Small intestine (tissue), 16 donors: ENCODE results near the gene ETV2. TPM values are rescaled to one million over a fixed set of nuclear protein-coding genes. Genes with fewer than 3 reads are reported as not detected.
"Not testable (repeated sequence)": the region's sequence is repeated elsewhere in the genome, so short reads cannot be mapped to it uniquely, and the experiment has no call there.

Experiments used
- DNase-seq, 2 donors: peaks; one replicate each; pipeline versions ENCODE4 v3.0.0 to v3.0.0-alpha.2; 2013
- FAIRE-seq: peaks from 2 replicates; lab custom pipeline; 2012; peaks lifted over from hg19 to GRCh38; lab: Jason Lieb, UNC
- H3K27ac ChIP-seq, 3 donors: one replicate each; pipeline ENCODE4 v1.5.1; 2013; ENCODE audit warnings: low read length in 2 of 3, mild to moderate bottlenecking in 2 of 3, control low read depth in 1 of 3, inconsistent platforms in 1 of 3, low read depth in 1 of 3, moderate library complexity in 1 of 3
- H3K27me3 ChIP-seq, 3 donors: one replicate each; pipeline ENCODE4 v1.6.1; 2013; ENCODE audit warnings: low read length in 3 of 3, inconsistent platforms in 1 of 3; ENCODE audit not compliant: control insufficient read depth in 3 of 3, insufficient read depth in 3 of 3
- H3K36me3 ChIP-seq, 3 donors: one replicate each; pipeline ENCODE4 v1.6.1; 2013; ENCODE audit warnings: low read length in 3 of 3, inconsistent platforms in 1 of 3, low read depth in 1 of 3, mild to moderate bottlenecking in 1 of 3, moderate library complexity in 1 of 3; ENCODE audit not compliant: control insufficient read depth in 3 of 3, insufficient read depth in 2 of 3
- H3K4me1 ChIP-seq, 3 donors: one replicate each; pipeline ENCODE4 v1.6.1; 2013; ENCODE audit warnings: low read length in 2 of 3, inconsistent platforms in 1 of 3, low read depth in 1 of 3, mild to moderate bottlenecking in 1 of 3, moderate library complexity in 1 of 3; ENCODE audit not compliant: control insufficient read depth in 3 of 3, insufficient read depth in 2 of 3
- H3K4me3 ChIP-seq, 3 donors: one replicate each; pipeline ENCODE4 v1.5.1; 2013; ENCODE audit warnings: low read length in 3 of 3, control low read depth in 1 of 3, inconsistent platforms in 1 of 3, low read depth in 1 of 3, mild to moderate bottlenecking in 1 of 3, moderate library complexity in 1 of 3
- H3K9me3 ChIP-seq, 2 donors: one replicate each; pipeline ENCODE4 v1.6.1; 2013; ENCODE audit warnings: low read depth in 1 of 2, low read length in 1 of 2; ENCODE audit not compliant: control insufficient read depth in 2 of 2, insufficient read depth in 1 of 2
- WGBS, 3 donors: extraction: QIAGEN DNeasy Blood & Tissue Kit; methylation state at CpG; one replicate each; pipeline ENCODE4 v1.1.7; 2013; 5-methylcytosine and 5-hydroxymethylcytosine counted together
- long read RNA-seq, 10 donors: transcript quantifications; one replicate each; lab custom pipeline, GENCODE V29; 2026
- polyA plus RNA-seq, 4 donors: library from polyadenylated mRNA; stranded (reverse) in 3 of 4; unstranded in 1 of 4; fragments of 200-250 nt in 3 of 4; fragments of 120-200 nt in 1 of 4; gene quantifications; one replicate each; pipeline versions ENCODE4 v1.2.1 to v1.2.3, GENCODE V29; 2013
- donor health status: healthy with polysubstance abuse.
- donor health status: control.
- donor health status: control.
- donor health status: Bipolar disorder and iron deficiency.
- donor health status: healthy.

Gene ETV2
- polyA plus RNA-seq = 1 to 10 TPM; 2.1 to 7.3 (median 4.2) TPM
- long read RNA-seq, donor 1 = 0 reads
- long read RNA-seq, donor 2 = 0 reads
- long read RNA-seq, donor 3 = 0 reads
- long read RNA-seq, donor 4 = 0 reads
- long read RNA-seq, donor 5 = 0 reads
- long read RNA-seq, donor 6, partial matches to known transcripts = 0 of 1 reads
- long read RNA-seq, donor 6, other reads (novel, unspliced or antisense) = 0 of 1 reads
- long read RNA-seq, donor 7 = 0 reads
- long read RNA-seq, donor 8 = 0 reads
- long read RNA-seq, donor 9 = 0 reads
- long read RNA-seq, donor 10, partial matches to known transcripts = 0 of 2 reads
- long read RNA-seq, donor 10, other reads (novel, unspliced or antisense) = 0 of 2 reads

GRCh38 chr19:35641515-35642151 lies at the start of gene ETV2:
ETV2 (plus strand) TSS chr19:35641745; CDS start chr19:35642461, 716 bp downstream.
- DNase-seq (peak in 1 of 2 donors; percentile 43), FAIRE-seq (no peak)
- Histone ChIP-seq H3K36me3 (peaks cover 6 to 18% (median 6%) of the 10 kb centered on the region in 3 donors), H3K4me1 (peaks cover 0 to 23% (median 13%) of the 10 kb centered on the region in 3 donors), H3K4me3 (no peak within 1 kb of the TSS), H3K27me3 (peaks cover 0 to 5% (median 0%) of the 10 kb centered on the region in 3 donors), H3K27ac (no peak within 1 kb of the TSS), H3K9me3 (no peaks in the 10 kb centered on the region)
- WGBS, 3 donors = 15 to 25% (median 25%) methylated on average over 20 to 28 of the region's 28 CpGs

- DNase-seq (peak; percentile 36 to 61), FAIRE-seq (no peak)
- Histone ChIP-seq H3K27ac (no peak overlapping the region), H3K4me1 (no peaks in the 10 kb centered on the region), H3K27me3 (peaks cover 0 to 4% (median 0%) of the 10 kb centered on the region in 3 donors), H3K9me3 (no peaks in the 10 kb centered on the region), H3K36me3 (no peaks in the 10 kb centered on the region), H3K4me3 (no peak overlapping the region)
- WGBS, 3 donors = 21 to 25% (median 25%) methylated on average over 8 of the region's 8 CpGs
These were observed 49.3 kb upstream of the ETV2 start for GRCh38 chr19:35592226-35592625.

GRCh38 chr19:35595026-35595425 lies 46.5 kb upstream of the ETV2 start:
- H3K9me3 ChIP-seq, H3K27me3 ChIP-seq, DNase-seq, H3K4me3 ChIP-seq, H3K36me3 ChIP-seq, H3K27ac ChIP-seq, FAIRE-seq, H3K4me1 ChIP-seq: not testable (repeated sequence)
- 65 to 78% (median 77%) methylated on average over 3 of the region's 3 CpGs for WGBS, 3 donors

GRCh38 chr19:35595928-35596327 lies 45.6 kb upstream of the ETV2 start:
- DNase-seq (no peak), FAIRE-seq (no peak)
- Histone ChIP-seq H3K4me3 (no peak overlapping the region), H3K9me3 (no peaks in the 10 kb centered on the region), H3K27me3 (peaks cover 0 to 2% (median 0%) of the 10 kb centered on the region in 3 donors), H3K4me1 (no peaks in the 10 kb centered on the region), H3K36me3 (no peaks in the 10 kb centered on the region), H3K27ac (no peak overlapping the region)
- WGBS, 3 donors = 96 to 100% (median 100%) methylated on average over 1 of the region's 1 CpG

- FAIRE-seq = no peak
- no peaks in the 10 kb centered on the region for H3K9me3 ChIP-seq
- no peaks in the 10 kb centered on the region for H3K4me1 ChIP-seq
- no peaks in the 10 kb centered on the region for H3K36me3 ChIP-seq
- no peak overlapping the region for H3K4me3 ChIP-seq
- no peak overlapping the region for H3K27ac ChIP-seq
- no peak for DNase-seq
- peaks cover 0 to 2% (median 0%) of the 10 kb centered on the region in 3 donors for H3K27me3 ChIP-seq
- 61 to 75% (median 65%) methylated on average over 4 of the region's 4 CpGs for WGBS, 3 donors
These were observed 45.1 kb upstream of the ETV2 start for GRCh38 chr19:35596366-35596999.

DNA sequence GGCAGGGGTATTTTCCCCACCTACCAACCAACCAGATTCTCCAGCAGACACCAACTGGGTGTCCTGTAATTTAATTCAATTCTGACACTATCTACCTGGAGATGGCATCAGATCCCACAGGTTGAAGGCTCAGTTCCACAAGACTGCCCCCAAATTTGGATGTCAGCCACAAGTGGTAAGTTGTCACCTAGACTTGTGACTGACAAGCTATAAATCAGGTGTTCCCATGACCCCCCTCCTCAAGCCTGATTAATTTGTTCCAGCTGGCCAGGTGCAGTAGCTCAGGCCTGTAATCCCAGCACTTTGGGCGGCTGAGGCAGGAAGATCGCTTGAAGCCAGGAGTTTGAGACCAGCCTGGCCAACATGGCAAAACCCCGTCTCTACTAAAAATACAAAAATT lies 39.6 kb upstream of the ETV2 start:
- no peak overlapping the region for H3K27ac ChIP-seq
- WGBS, 3 donors = 79 to 86% (median 86%) methylated on average over 3 of the region's 3 CpGs
- H3K27me3 ChIP-seq = peaks cover 0 to 2% (median 0%) of the 10 kb centered on the region in 3 donors
- no peaks in the 10 kb centered on the region for H3K9me3 ChIP-seq
- no peak for FAIRE-seq
- no peaks in the 10 kb centered on the region for H3K36me3 ChIP-seq
- no peak overlapping the region for H3K4me3 ChIP-seq
- H3K4me1 ChIP-seq = no peaks in the 10 kb centered on the region
- DNase-seq = no peak

DNA sequence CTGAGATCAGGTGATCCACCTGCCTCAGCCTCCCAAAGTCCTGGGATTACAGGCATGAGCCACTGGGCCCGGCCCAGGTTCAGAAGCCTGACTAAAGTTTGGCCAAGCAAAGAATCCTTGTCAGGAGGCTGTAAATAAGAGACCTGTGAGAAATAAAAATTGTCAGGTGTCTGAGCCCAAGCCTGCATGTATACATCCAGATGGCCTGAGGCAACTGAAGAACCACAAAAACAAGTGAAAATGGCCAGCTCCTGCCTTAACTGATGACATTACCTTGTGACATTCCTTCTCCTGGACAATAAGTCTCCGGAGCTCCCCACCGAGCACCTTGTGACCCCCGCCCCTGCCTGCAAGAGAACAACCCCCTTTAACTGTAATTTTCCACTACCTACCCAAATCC lies 37.1 kb upstream of the ETV2 start:
- DNase-seq, FAIRE-seq, H3K4me3 ChIP-seq, H3K27ac ChIP-seq, H3K9me3 ChIP-seq, H3K4me1 ChIP-seq, H3K36me3 ChIP-seq, H3K27me3 ChIP-seq: not testable (repeated sequence)
- 89 to 91% (median 90%) methylated on average over 4 of the region's 4 CpGs for WGBS, 3 donors

GRCh38 chr19:35607170-35607569 lies 34.4 kb upstream of the ETV2 start:
- FAIRE-seq, H3K36me3 ChIP-seq, H3K27me3 ChIP-seq, DNase-seq, H3K4me1 ChIP-seq, H3K4me3 ChIP-seq, H3K9me3 ChIP-seq, H3K27ac ChIP-seq: not testable (repeated sequence)
- WGBS, 3 donors = 84 to 88% (median 86%) methylated on average over 8 of the region's 8 CpGs
